Loucy (cell line): ENCODE results near the gene FAR1.

Source experiments
- H2AFZ ChIP-seq: fragments of 200-600 bp; sonication (generic); 2 replicates; pipeline ENCODE4 v1.6.0; 2016; ENCODE audit warnings: antibody characterized with exemption, mild to moderate bottlenecking, low read length, moderate library complexity
- H3F3A ChIP-seq: fragments of 200-600 bp; 2 replicates; pipeline ENCODE4 v1.6.0; 2016; ENCODE audit warnings: antibody characterized with exemption, low read depth, mild to moderate bottlenecking
- H3K27me3 ChIP-seq: fragments of 200-600 bp; sonication (generic); 2 replicates; pipeline ENCODE4 v1.6.1; 2014; ENCODE audit warnings: low read length, mild to moderate bottlenecking; ENCODE audit not compliant: insufficient read depth, poor library complexity, severe bottlenecking
- H3K36me3 ChIP-seq: fragments of 200-600 bp; sonication (generic); 2 replicates; pipeline ENCODE4 v1.6.1; 2016; ENCODE audit warnings: low read length; ENCODE audit not compliant: insufficient read depth
- H3K4me1 ChIP-seq: fragments of 200-600 bp; sonication (generic); 2 replicates; pipeline ENCODE4 v1.5.1; 2014; ENCODE audit warnings: low read length, mild to moderate bottlenecking; ENCODE audit not compliant: insufficient read depth, poor library complexity, severe bottlenecking
- H3K4me2 ChIP-seq: fragments of 200-600 bp; sonication (generic); 2 replicates; pipeline ENCODE4 v1.6.0; 2014; ENCODE audit warnings: antibody characterized with exemption, low read length, low read depth, mild to moderate bottlenecking; ENCODE audit not compliant: poor library complexity, severe bottlenecking
- H3K4me3 ChIP-seq: fragments of 200-600 bp; sonication (generic); 2 replicates; pipeline ENCODE4 v1.5.1; 2014; ENCODE audit warnings: low read length, mild to moderate bottlenecking, mixed read lengths; ENCODE audit not compliant: poor library complexity, severe bottlenecking
- H3K79me2 ChIP-seq: fragments of 200-600 bp; sonication (generic); 2 replicates; pipeline ENCODE4 v1.6.1; 2014; ENCODE audit warnings: low read length; ENCODE audit not compliant: insufficient read depth
- H3K9ac ChIP-seq: fragments of 200-600 bp; sonication (generic); 2 replicates; pipeline ENCODE4 v1.6.0; 2014; ENCODE audit warnings: mild to moderate bottlenecking, low read depth, low read length, moderate library complexity; ENCODE audit not compliant: poor library complexity, severe bottlenecking
- H3K9me2 ChIP-seq: fragments of 200-600 bp; sonication (generic); replicated peaks from 2 replicates; pipeline ENCODE4 v1.6.1; 2016; ENCODE audit warnings: low read depth, low read length, mixed read lengths
- H3K9me3 ChIP-seq: fragments of 200-600 bp; sonication (generic); 2 replicates; pipeline ENCODE4 v1.6.1; 2014; ENCODE audit warnings: mild to moderate bottlenecking, antibody characterized with exemption, low read length, low read depth; ENCODE audit not compliant: insufficient read depth
- H4K20me1 ChIP-seq: fragments of 200-600 bp; sonication (generic); 2 replicates; pipeline ENCODE4 v1.6.0; 2014; ENCODE audit warnings: antibody characterized with exemption, low read length, mild to moderate bottlenecking; ENCODE audit not compliant: insufficient read depth, poor library complexity, severe bottlenecking
- EZH2phosphoT487 ChIP-seq: fragments of 200-600 bp; IDR thresholded peaks from 2 replicates; pipeline ENCODE4 v1.6.1; 2018; ENCODE audit warnings: antibody characterized with exemption, mild to moderate bottlenecking, moderate library complexity, borderline replicate concordance
- TF ChIP-seq, protein P1 (sequence below): fragments of 200-600 bp; sonication (generic); conservative IDR thresholded peaks from 2 replicates; pipeline ENCODE4 v1.5.1; 2014; ENCODE audit warnings: mild to moderate bottlenecking, antibody characterized with exemption, low read length

The FAR1 gene

DNA sequence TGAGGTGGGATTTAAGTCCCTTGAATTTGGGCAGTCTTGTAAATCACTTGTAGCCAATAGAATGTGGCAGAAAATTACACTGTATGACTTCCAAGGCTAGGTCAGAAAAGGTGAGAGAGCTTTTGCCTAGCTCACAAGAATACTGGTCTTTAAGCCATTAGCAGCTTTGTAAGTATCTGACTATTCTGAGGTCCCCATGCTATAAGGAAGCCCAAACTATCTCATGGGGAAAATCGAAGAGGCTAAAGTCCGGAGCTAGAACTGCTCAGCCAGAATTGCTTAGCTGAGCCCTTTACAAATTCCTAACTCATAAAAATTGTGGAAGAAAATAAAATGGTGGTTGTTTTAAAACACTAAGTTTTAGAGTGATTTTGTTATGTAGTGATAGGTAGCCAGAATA, 13.0 kb downstream of the FAR1 start:
- TF ChIP-seq EZH2phosphoT487 = no peak
- no peak overlapping the region for H3K4me2 ChIP-seq

GRCh38 chr11:13682212-13682611, 13.7 kb downstream of the FAR1 start:
- H3K4me3 ChIP-seq = no peak overlapping the region
- no peaks in the 10 kb centered on the region for H3F3A ChIP-seq
- TF ChIP-seq, protein P1, sequence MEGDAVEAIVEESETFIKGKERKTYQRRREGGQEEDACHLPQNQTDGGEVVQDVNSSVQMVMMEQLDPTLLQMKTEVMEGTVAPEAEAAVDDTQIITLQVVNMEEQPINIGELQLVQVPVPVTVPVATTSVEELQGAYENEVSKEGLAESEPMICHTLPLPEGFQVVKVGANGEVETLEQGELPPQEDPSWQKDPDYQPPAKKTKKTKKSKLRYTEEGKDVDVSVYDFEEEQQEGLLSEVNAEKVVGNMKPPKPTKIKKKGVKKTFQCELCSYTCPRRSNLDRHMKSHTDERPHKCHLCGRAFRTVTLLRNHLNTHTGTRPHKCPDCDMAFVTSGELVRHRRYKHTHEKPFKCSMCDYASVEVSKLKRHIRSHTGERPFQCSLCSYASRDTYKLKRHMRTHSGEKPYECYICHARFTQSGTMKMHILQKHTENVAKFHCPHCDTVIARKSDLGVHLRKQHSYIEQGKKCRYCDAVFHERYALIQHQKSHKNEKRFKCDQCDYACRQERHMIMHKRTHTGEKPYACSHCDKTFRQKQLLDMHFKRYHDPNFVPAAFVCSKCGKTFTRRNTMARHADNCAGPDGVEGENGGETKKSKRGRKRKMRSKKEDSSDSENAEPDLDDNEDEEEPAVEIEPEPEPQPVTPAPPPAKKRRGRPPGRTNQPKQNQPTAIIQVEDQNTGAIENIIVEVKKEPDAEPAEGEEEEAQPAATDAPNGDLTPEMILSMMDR = no peak
- TF ChIP-seq EZH2phosphoT487 = no peak
- H3K79me2 ChIP-seq = peaks cover 100% of the 10 kb centered on the region
- peaks cover 83% of the 10 kb centered on the region for H4K20me1 ChIP-seq
- no peaks in the 10 kb centered on the region for H3K9me2 ChIP-seq
- H3K4me2 ChIP-seq = no peak overlapping the region
- H2AFZ ChIP-seq = no peak overlapping the region
- peaks cover 9% of the 10 kb centered on the region for H3K4me1 ChIP-seq
- no peaks in the 10 kb centered on the region for H3K9me3 ChIP-seq
- H3K36me3 ChIP-seq = peaks cover under 1% of the 10 kb centered on the region; the same call in 1 of the 2 replicates
- H3K27me3 ChIP-seq = no peaks in the 10 kb centered on the region
- no peak overlapping the region for H3K9ac ChIP-seq

More for the DNA sequence above, 13.0 kb downstream of the FAR1 start:
- Histone ChIP-seq H3K4me1 (peaks cover 12% of the 10 kb centered on the region), H3K4me3 (no peak overlapping the region), H3F3A (no peaks in the 10 kb centered on the region), H4K20me1 (peaks cover 83% of the 10 kb centered on the region), H3K79me2 (peaks cover 100% of the 10 kb centered on the region), H3K9me3 (no peaks in the 10 kb centered on the region), H2AFZ (no peak overlapping the region), H3K9me2 (no peaks in the 10 kb centered on the region), H3K36me3 (no peaks in the 10 kb centered on the region), H3K27me3 (no peaks in the 10 kb centered on the region), H3K9ac (no peak overlapping the region)

DNA sequence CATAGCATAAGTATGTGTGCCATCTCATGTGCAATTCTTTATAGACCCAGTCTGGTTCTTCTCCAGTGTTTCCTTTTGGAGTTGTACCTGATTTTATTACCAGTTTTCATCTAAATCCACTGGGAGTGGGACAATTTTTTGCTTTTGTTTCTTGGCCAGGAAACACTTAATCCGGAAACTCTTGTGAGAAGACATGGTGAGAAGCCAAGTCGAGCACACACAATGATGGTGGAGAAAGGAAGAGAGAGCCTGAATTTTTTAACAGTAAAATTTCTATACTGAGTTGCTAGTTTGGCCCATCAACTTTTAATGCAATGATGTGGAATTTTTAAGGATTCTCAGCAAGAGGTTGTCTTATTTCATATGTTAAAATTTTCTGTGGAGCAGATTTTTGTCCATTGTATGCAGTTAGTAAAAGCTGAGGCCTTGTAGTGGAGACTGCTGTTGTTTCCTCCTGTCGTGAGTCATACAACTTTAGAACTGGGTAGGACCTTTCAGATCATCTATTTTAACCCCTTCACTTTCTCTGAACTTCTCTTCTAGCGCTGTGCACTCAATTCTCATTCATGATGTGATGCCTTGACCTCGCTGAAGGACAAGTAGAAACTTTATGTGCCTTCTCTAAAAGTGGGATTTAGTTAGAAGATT, 17.1 kb downstream of the FAR1 start:
- no peaks in the 10 kb centered on the region for H3K27me3 ChIP-seq
- H3K4me1 ChIP-seq = peaks cover 10% of the 10 kb centered on the region
- H3K9me3 ChIP-seq = no peaks in the 10 kb centered on the region
- no peak overlapping the region for H3K4me3 ChIP-seq
- TF ChIP-seq, protein P1 = no peak
- no peak for TF ChIP-seq EZH2phosphoT487
- H2AFZ ChIP-seq = no peak overlapping the region
- no peak overlapping the region for H3K9ac ChIP-seq
- peaks cover 3% of the 10 kb centered on the region; the same call in 1 of the 2 replicates for H3K36me3 ChIP-seq
- H3K9me2 ChIP-seq = no peaks in the 10 kb centered on the region
- H4K20me1 ChIP-seq = peaks cover 82% of the 10 kb centered on the region
- no peak overlapping the region for H3K4me2 ChIP-seq
- peaks cover 96% of the 10 kb centered on the region for H3K79me2 ChIP-seq
- no peaks in the 10 kb centered on the region for H3F3A ChIP-seq

- Histone ChIP-seq H3K4me2 (no peak overlapping the region), H3K4me1 (peaks cover 5% of the 10 kb centered on the region), H3K9me2 (no peaks in the 10 kb centered on the region), H4K20me1 (peaks cover 82% of the 10 kb centered on the region), H3F3A (no peaks in the 10 kb centered on the region), H3K4me3 (no peak overlapping the region), H2AFZ (no peak overlapping the region), H3K36me3 (peaks cover 3% of the 10 kb centered on the region; the same call in 1 of the 2 replicates), H3K27me3 (no peaks in the 10 kb centered on the region), H3K9me3 (no peaks in the 10 kb centered on the region), H3K79me2 (peaks cover 96% of the 10 kb centered on the region), H3K9ac (no peak overlapping the region)
- TF ChIP-seq, protein P1 = no peak
- no peak for TF ChIP-seq EZH2phosphoT487
Observed at GRCh38 chr11:13686776-13687175, 18.3 kb downstream of the FAR1 start.
